ENCODE results near the gene TCF4. TPM values are rescaled to one million over a fixed set of nuclear protein-coding genes. Genes with fewer than 3 reads are reported as not detected.

The TCF4 gene
- total and polyA plus RNA-seq, 2 of the 13 experiments (the other 11 are each of a cell fraction or from before 2014, with no cell fraction given): not detected

DNA sequence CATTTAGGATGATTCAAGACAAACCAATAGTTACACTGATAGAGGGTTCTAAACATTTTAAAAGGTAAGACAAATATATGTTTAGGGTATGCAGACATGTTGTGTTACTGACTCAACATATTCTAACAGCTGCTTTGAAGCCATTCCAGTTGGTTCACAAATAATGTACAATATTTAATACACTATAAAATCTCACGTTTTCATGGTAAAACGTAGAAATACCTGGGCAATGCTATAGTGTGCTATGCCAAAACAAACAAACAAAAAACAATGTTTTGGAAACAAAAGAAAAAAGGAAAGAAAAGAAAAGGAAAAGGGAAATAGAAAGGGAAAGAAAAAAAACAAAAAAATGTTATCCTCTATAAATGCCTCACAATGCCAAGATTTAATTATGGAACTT lies 277.1 kb downstream of the TCF4 start (continued):
- no peak for TF ChIP-seq ZNF263 (CRISPR knock-in tag; IDR thresholded peaks at IDR 0.05)
- TF ChIP-seq, protein P1, sequence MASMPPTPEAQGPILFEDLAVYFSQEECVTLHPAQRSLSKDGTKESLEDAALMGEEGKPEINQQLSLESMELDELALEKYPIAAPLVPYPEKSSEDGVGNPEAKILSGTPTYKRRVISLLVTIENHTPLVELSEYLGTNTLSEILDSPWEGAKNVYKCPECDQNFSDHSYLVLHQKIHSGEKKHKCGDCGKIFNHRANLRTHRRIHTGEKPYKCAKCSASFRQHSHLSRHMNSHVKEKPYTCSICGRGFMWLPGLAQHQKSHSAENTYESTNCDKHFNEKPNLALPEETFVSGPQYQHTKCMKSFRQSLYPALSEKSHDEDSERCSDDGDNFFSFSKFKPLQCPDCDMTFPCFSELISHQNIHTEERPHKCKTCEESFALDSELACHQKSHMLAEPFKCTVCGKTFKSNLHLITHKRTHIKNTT (CRISPR knock-in tag; IDR thresholded peaks at IDR 0.05): no peak

DNA sequence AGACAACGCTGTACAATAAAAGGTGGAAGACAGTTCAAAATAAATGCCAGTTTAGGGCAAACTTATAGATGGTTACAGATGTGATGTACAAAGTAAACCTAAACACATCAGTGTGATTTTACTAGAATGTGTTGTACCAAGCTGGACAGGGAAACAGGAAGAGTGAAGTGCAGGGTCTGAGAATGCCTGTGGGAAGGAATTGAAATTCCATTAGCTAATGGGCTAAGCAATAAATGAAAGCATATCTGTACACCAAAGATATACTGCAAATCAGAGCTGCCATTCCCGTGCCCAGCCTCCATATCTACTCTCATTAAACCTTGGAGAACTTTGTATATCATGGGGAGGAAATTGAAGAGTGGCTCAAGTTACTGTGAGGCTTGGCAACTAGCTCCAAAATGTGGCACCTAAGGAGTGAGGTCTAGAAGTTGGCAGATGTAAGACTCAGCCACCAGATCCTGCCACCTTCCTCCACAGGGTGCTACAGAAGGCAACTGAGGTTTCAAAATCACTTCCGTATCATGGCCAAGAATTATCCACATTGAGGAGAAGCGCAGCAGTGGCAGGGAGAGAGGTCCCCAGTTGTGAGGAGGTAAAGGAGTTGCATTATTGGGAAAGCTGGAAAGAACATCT lies 277.8 kb downstream of the TCF4 start:
- Histone ChIP-seq H4K20me1 (ENCODE audit: insufficient read depth, low read length) (no peaks in the 10 kb centered on the region), H3K4me1 (ENCODE audit: insufficient read depth, low read length) (no peaks in the 10 kb centered on the region), H3K4me2 (ENCODE audit: low read depth, low read length) (no peak overlapping the region), H3K79me2 (ENCODE audit: insufficient read depth, low read length) (no peaks in the 10 kb centered on the region), H3K9me3 (ENCODE audit: low read length) (no peaks in the 10 kb centered on the region), H3K27ac (ENCODE audit: extremely low read length, insufficient read depth, low read length) (no peak overlapping the region), H3K36me3 (replicated peaks in 1 of 2; ENCODE audit: control insufficient read depth in 1 of 2, insufficient read depth in 2 of 2, low read length in 2 of 2) (no peaks in the 10 kb centered on the region), H3K27me3 (ENCODE audit: control insufficient read depth in 1 of 2, insufficient read depth in 2 of 2, low read length in 2 of 2) (no peaks in the 10 kb centered on the region; a peak in 1 of 5 replicates), H3K4me3 (replicated peaks in 1 of 3; ENCODE audit: insufficient read depth in 1 of 3, low read depth in 2 of 3, low read length in 3 of 3) (no peak overlapping the region), H2AFZ (ENCODE audit: low read length) (no peak overlapping the region), H3K9ac (ENCODE audit: insufficient read depth, low read depth, low read length) (no peak overlapping the region)
- ChIA-PET CTCF (ENCODE audit: low intra/inter-chr PET ratio, low total read pairs) (no interaction called here), POLR2A (no interaction called here)
- ATAC-seq (no peak), FAIRE-seq (no peak), DNase-seq (ENCODE audit: low spot score) (no peak)
- in situ Hi-C loops (cut with HindIII; ENCODE audit: extremely low pct_ligation_motif_present, low pct_unique_long_range_greater_than_20kb): no loop called here
- TF ChIP-seq, protein P2, sequence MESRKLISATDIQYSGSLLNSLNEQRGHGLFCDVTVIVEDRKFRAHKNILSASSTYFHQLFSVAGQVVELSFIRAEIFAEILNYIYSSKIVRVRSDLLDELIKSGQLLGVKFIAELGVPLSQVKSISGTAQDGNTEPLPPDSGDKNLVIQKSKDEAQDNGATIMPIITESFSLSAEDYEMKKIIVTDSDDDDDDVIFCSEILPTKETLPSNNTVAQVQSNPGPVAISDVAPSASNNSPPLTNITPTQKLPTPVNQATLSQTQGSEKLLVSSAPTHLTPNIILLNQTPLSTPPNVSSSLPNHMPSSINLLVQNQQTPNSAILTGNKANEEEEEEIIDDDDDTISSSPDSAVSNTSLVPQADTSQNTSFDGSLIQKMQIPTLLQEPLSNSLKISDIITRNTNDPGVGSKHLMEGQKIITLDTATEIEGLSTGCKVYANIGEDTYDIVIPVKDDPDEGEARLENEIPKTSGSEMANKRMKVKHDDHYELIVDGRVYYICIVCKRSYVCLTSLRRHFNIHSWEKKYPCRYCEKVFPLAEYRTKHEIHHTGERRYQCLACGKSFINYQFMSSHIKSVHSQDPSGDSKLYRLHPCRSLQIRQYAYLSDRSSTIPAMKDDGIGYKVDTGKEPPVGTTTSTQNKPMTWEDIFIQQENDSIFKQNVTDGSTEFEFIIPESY (CRISPR knock-in tag; IDR thresholded peaks at IDR 0.05): no peak
- TF ChIP-seq ZNF337 (CRISPR knock-in tag; IDR thresholded peaks at IDR 0.05; ENCODE audit: borderline replicate concordance, low read depth) (no peak), ZNF589 (CRISPR knock-in tag; conservative IDR thresholded peaks at IDR 0.05) (no peak), POGZ (CRISPR knock-in tag; IDR thresholded peaks at IDR 0.05) (no peak), TOPORS (CRISPR knock-in tag; IDR thresholded peaks at IDR 0.05) (no peak), ZNF747 (CRISPR knock-in tag; IDR thresholded peaks at IDR 0.05; ENCODE audit: borderline replicate concordance) (no peak), BRCA1 (CRISPR knock-in tag; IDR thresholded peaks at IDR 0.05) (no peak), ZNF572 (CRISPR knock-in tag; IDR thresholded peaks at IDR 0.05) (no peak)
- TF ChIP-seq, protein P3, sequence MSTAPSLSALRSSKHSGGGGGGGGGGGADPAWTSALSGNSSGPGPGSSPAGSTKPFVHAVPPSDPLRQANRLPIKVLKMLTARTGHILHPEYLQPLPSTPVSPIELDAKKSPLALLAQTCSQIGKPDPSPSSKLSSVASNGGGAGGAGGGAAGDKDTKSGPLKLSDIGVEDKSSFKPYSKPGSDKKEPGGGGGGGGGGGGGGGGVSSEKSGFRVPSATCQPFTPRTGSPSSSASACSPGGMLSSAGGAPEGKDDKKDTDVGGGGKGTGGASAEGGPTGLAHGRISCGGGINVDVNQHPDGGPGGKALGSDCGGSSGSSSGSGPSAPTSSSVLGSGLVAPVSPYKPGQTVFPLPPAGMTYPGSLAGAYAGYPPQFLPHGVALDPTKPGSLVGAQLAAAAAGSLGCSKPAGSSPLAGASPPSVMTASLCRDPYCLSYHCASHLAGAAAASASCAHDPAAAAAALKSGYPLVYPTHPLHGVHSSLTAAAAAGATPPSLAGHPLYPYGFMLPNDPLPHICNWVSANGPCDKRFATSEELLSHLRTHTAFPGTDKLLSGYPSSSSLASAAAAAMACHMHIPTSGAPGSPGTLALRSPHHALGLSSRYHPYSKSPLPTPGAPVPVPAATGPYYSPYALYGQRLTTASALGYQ (CRISPR knock-in tag; IDR thresholded peaks at IDR 0.05): no peak
- TF ChIP-seq, protein P4, sequence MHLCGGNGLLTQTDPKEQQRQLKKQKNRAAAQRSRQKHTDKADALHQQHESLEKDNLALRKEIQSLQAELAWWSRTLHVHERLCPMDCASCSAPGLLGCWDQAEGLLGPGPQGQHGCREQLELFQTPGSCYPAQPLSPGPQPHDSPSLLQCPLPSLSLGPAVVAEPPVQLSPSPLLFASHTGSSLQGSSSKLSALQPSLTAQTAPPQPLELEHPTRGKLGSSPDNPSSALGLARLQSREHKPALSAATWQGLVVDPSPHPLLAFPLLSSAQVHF (CRISPR knock-in tag; IDR thresholded peaks at IDR 0.05): no peak
- no TSS peak for BruUV-seq (replicated peaks)
- 2% methylated on average over 4 of the region's 4 CpGs for WGBS (ENCODE audit: low lambda C conversion rate)
- intact Hi-C loops (cut with micrococcal nuclease; ENCODE audit: unreplicated experiment): no loop called here

All from HepG2 (cell line).